H9 (cell line): Measurements from ENCODE around the gene ISYNA1. TPM values are rescaled to one million over a fixed set of nuclear protein-coding genes. Genes with fewer than 3 reads are reported as not detected.

Experiments
- DNase-seq: peaks from one replicate; pipeline ENCODE4 v3.0.0-alpha.2; 2017
- H2AFZ ChIP-seq: one replicate; pipeline ENCODE4 v1.6.1; 2013; ENCODE audit warnings: mild to moderate bottlenecking, low read length, control low read depth, moderate library complexity
- H2AK5ac ChIP-seq: 2 replicates; pipeline ENCODE4 v1.6.1; 2013; ENCODE audit warnings: low read length, control low read depth, mixed read lengths; ENCODE audit not compliant: insufficient read length
- H2BK120ac ChIP-seq: one replicate; pipeline ENCODE4 v1.6.1; 2013; ENCODE audit warnings: low read depth, mild to moderate bottlenecking, low read length, control low read depth, inconsistent platforms; ENCODE audit not compliant: poor library complexity, severe bottlenecking
- H2BK12ac ChIP-seq: 2 replicates; pipeline ENCODE4 v1.6.1; 2013; ENCODE audit warnings: low read length, control low read depth, mixed read lengths, low read depth; ENCODE audit not compliant: insufficient read length
- H2BK15ac ChIP-seq: 2 replicates; pipeline ENCODE4 v1.6.1; 2013; ENCODE audit warnings: low read depth, low read length, control low read depth
- H2BK20ac ChIP-seq: one replicate; pipeline ENCODE4 v1.6.1; 2013; ENCODE audit warnings: low read depth, mild to moderate bottlenecking, low read length, control low read depth, inconsistent platforms; ENCODE audit not compliant: poor library complexity, severe bottlenecking
- H2BK5ac ChIP-seq: 2 replicates; pipeline ENCODE4 v1.6.1; 2013; ENCODE audit warnings: low read length, control low read depth, mixed read lengths; ENCODE audit not compliant: insufficient read length
- H3K14ac ChIP-seq: 2 replicates; pipeline ENCODE4 v1.6.1; 2013; ENCODE audit warnings: low read length, control low read depth; ENCODE audit not compliant: insufficient read depth
- H3K18ac ChIP-seq: 2 replicates; pipeline ENCODE4 v1.6.1; 2013; ENCODE audit warnings: low read depth, mild to moderate bottlenecking, mixed read lengths, low read length, control low read depth; ENCODE audit not compliant: insufficient read length
- H3K23ac ChIP-seq: 2 replicates; pipeline ENCODE4 v1.6.1; 2013; ENCODE audit warnings: low read length, control low read depth, mixed read lengths, low read depth; ENCODE audit not compliant: insufficient read length
- H3K23me2 ChIP-seq: 2 replicates; pipeline ENCODE4 v1.6.1; 2013; ENCODE audit warnings: low read depth, mild to moderate bottlenecking, mixed read lengths, low read length, control low read depth; ENCODE audit not compliant: insufficient read length, poor library complexity, severe bottlenecking
- H3K27ac ChIP-seq: 2 replicates; pipeline ENCODE4 v1.5.1; 2013; ENCODE audit warnings: low read length, control low read depth, mixed read lengths, low read depth; ENCODE audit not compliant: insufficient read length
- H3K27me3 ChIP-seq: 2 replicates; pipeline ENCODE4 v1.6.1; 2013; ENCODE audit warnings: low read length, control low read depth, inconsistent platforms; ENCODE audit not compliant: insufficient read depth
- H3K4ac ChIP-seq: 2 replicates; pipeline ENCODE4 v1.6.1; 2013; ENCODE audit warnings: low read depth, mild to moderate bottlenecking, control low read depth, inconsistent platforms, low read length, moderate library complexity
- H3K4me1 ChIP-seq: 2 replicates; pipeline ENCODE4 v1.6.1; 2013; ENCODE audit warnings: low read length, control low read depth, inconsistent platforms; ENCODE audit not compliant: insufficient read depth
- H3K4me2 ChIP-seq: 2 replicates; pipeline ENCODE4 v1.6.1; 2013; ENCODE audit warnings: low read length, control low read depth, mixed read lengths; ENCODE audit not compliant: insufficient read length, insufficient read depth
- H3K56ac ChIP-seq: 2 replicates; pipeline ENCODE4 v1.6.1; 2013; ENCODE audit warnings: low read depth, mild to moderate bottlenecking, mixed read lengths, low read length, control low read depth; ENCODE audit not compliant: insufficient read length
- H3K79me1 ChIP-seq: 2 replicates; pipeline ENCODE4 v1.6.1; 2013; ENCODE audit warnings: low read depth, mild to moderate bottlenecking, moderate library complexity, low read length, control low read depth, inconsistent platforms; ENCODE audit not compliant: insufficient read depth, poor library complexity, severe bottlenecking
- H3K79me2 ChIP-seq: 2 replicates; pipeline ENCODE4 v1.6.1; 2013; ENCODE audit warnings: low read length, control low read depth, inconsistent platforms; ENCODE audit not compliant: insufficient read depth
- H3K9ac ChIP-seq: 2 replicates; pipeline ENCODE4 v1.6.1; 2013; ENCODE audit warnings: low read length, control low read depth, mixed read lengths; ENCODE audit not compliant: insufficient read length; ENCODE audit errors: extremely low read depth
- H3K9me3 ChIP-seq: one replicate; pipeline ENCODE4 v1.6.1; 2013; ENCODE audit warnings: low read depth, low read length, inconsistent platforms; ENCODE audit not compliant: control insufficient read depth
- H3T11ph ChIP-seq: one replicate; pipeline ENCODE4 v1.6.1; 2013; ENCODE audit warnings: mild to moderate bottlenecking, low read length, control low read depth, inconsistent platforms
- H4K20me1 ChIP-seq: one replicate; pipeline ENCODE4 v1.6.1; 2013; ENCODE audit not compliant: control insufficient read depth, insufficient read length, insufficient read depth
- H4K5ac ChIP-seq: 2 replicates; pipeline ENCODE4 v1.6.1; 2013; ENCODE audit warnings: low read depth, mild to moderate bottlenecking, mixed read lengths, low read length, control low read depth; ENCODE audit not compliant: insufficient read length
- H4K8ac ChIP-seq: replicated peaks from 2 replicates; pipeline ENCODE4 v1.6.1; 2013; ENCODE audit warnings: low read length, control low read depth, mixed read lengths, low read depth; ENCODE audit not compliant: insufficient read length
- H4K91ac ChIP-seq: 2 replicates; pipeline ENCODE4 v1.6.1; 2013; ENCODE audit warnings: low read depth, mild to moderate bottlenecking, moderate library complexity, mixed read lengths, low read length, control low read depth; ENCODE audit not compliant: insufficient read length
- H3K27ac Mint-ChIP-seq, 3 experiments: 2 replicates in 2 of 3; 3 replicates in 1 of 3; pipeline ENCODE4 v1.8.0; 2020 to 2021; ENCODE audit warnings: mixed read lengths in 3 of 3, mild to moderate bottlenecking in 1 of 3, moderate library complexity in 1 of 3
- H3K27me3 Mint-ChIP-seq: 2 replicates; pipeline ENCODE4 v1.8.0; 2021; ENCODE audit warnings: low read depth, mild to moderate bottlenecking, moderate library complexity, mixed read lengths
- H3K36me3 Mint-ChIP-seq, 3 experiments: 2 replicates in 2 of 3; 3 replicates in 1 of 3; pipeline ENCODE4 v1.8.0; 2020 to 2021; ENCODE audit warnings: low read depth in 3 of 3, mixed read lengths in 3 of 3; ENCODE audit not compliant: insufficient read depth in 1 of 3
- H3K4me1 Mint-ChIP-seq, 2 experiments: 2 replicates each; pipeline ENCODE4 v1.8.0; 2020; ENCODE audit warnings: mixed read lengths in 2 of 2
- H3K4me3 Mint-ChIP-seq, 2 experiments: 2 replicates in 1 of 2; 3 replicates in 1 of 2; pipeline ENCODE4 v1.8.0; 2020 to 2021; ENCODE audit warnings: mild to moderate bottlenecking in 2 of 2, mixed read lengths in 2 of 2, moderate library complexity in 1 of 2
- H3K9me3 Mint-ChIP-seq, 2 experiments: 2 replicates in 1 of 2; 3 replicates in 1 of 2; pipeline ENCODE4 v1.8.0; 2020; ENCODE audit warnings: mild to moderate bottlenecking in 2 of 2, mixed read lengths in 2 of 2, moderate library complexity in 1 of 2
- WGBS: extraction: QIAGEN DNeasy Blood & Tissue Kit; methylation state at CpG from one replicate; pipeline ENCODE4 v1.1.7; 2013; ENCODE audit warnings: missing lambda C conversion rate, low lambda C conversion rate, mixed read lengths; ENCODE audit not compliant: insufficient read length; ENCODE audit errors: extremely low coverage; 5-methylcytosine and 5-hydroxymethylcytosine counted together
- total RNA-seq: library from RNA; stranded (reverse); gene quantifications from 2 replicates; pipeline ENCODE4 v1.2.1, GENCODE V29; 2021
- TF ChIP-seq, protein P1 (sequence below): fragments of 200-600 bp; sonication (generic); conservative IDR thresholded peaks from 3 replicates; pipeline ENCODE4 v1.8.0; 2021; ENCODE audit warnings: antibody characterized with exemption, mild to moderate bottlenecking

ISYNA1 gene
- total RNA-seq, 1 experiment from 2014 or later = 241 TPM

DNA sequence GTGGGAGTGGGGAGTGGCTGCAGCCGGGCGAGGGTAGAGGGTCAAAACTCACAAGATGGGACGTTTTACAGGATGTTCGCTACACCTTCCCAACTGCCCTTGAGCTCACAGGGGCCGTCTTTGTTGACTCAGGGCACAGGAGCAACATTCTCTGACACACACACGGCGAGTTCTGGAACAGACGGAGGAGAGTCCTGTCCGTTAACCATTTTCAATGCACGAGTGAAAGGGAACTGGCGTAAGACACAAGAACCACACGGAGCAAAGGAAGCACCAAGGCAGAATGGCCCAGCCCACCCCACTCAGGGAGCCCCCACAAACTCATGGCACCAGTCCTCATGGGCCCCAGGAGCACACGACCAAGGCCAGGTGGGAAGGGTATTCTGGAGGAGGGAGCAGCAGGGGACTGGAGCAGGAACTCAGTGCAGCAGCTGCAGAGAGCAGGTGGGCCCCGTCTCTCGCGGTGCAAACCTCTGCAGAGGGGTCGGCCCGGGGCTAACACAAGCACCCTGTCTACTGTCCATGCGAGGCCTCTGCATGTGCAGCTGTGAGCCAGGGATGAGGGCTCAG is 37.9 kb upstream of the ISYNA1 start:
- Mint-ChIP-seq H3K27me3 (no peaks in the 10 kb centered on the region), H3K36me3 (peaks cover 0 to 2% (median 0%) of the 10 kb centered on the region in 3 experiments; a peak in 1 of 7 replicates), H3K4me3 (no peak overlapping the region), H3K27ac (peak overlapping the region; percentile 32 to 85 (median 38); a peak in 4 of 7 replicates), H3K9me3 (no peaks in the 10 kb centered on the region), H3K4me1 (peaks cover 22 to 25% of the 10 kb centered on the region in 2 experiments)
- no CpG with 5 or more reads among the region's 19 CpGs for WGBS
- DNase-seq = no peak
- TF ChIP-seq, protein P1, sequence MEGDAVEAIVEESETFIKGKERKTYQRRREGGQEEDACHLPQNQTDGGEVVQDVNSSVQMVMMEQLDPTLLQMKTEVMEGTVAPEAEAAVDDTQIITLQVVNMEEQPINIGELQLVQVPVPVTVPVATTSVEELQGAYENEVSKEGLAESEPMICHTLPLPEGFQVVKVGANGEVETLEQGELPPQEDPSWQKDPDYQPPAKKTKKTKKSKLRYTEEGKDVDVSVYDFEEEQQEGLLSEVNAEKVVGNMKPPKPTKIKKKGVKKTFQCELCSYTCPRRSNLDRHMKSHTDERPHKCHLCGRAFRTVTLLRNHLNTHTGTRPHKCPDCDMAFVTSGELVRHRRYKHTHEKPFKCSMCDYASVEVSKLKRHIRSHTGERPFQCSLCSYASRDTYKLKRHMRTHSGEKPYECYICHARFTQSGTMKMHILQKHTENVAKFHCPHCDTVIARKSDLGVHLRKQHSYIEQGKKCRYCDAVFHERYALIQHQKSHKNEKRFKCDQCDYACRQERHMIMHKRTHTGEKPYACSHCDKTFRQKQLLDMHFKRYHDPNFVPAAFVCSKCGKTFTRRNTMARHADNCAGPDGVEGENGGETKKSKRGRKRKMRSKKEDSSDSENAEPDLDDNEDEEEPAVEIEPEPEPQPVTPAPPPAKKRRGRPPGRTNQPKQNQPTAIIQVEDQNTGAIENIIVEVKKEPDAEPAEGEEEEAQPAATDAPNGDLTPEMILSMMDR = no peak
- no peak overlapping the region; the same call in 1 of the 2 replicates for H3K14ac ChIP-seq
- no peak overlapping the region for H2BK15ac ChIP-seq
- no peak overlapping the region for H3K4ac ChIP-seq
- H2AK5ac ChIP-seq = no peak overlapping the region
- H4K8ac ChIP-seq = no peak overlapping the region
- no peak overlapping the region for H3K23ac ChIP-seq
- no peak overlapping the region for H3T11ph ChIP-seq
- no peak overlapping the region for H4K5ac ChIP-seq
- no peak overlapping the region for H2BK20ac ChIP-seq
- no peak overlapping the region for H2AFZ ChIP-seq
- H3K23me2 ChIP-seq = no peaks in the 10 kb centered on the region
- H3K79me1 ChIP-seq = peaks cover 2% of the 10 kb centered on the region
- no peak overlapping the region for H4K91ac ChIP-seq
- H2BK12ac ChIP-seq = no peak overlapping the region
- H3K27ac ChIP-seq = no peak overlapping the region
- H3K4me2 ChIP-seq = no peak overlapping the region
- no peaks in the 10 kb centered on the region for H4K20me1 ChIP-seq
- no peaks in the 10 kb centered on the region for H3K9me3 ChIP-seq
- H3K4me1 ChIP-seq = no peaks in the 10 kb centered on the region; the same call in 1 of the 2 replicates
- no peaks in the 10 kb centered on the region for H3K27me3 ChIP-seq
- no peaks in the 10 kb centered on the region; the same call in 1 of the 2 replicates for H3K79me2 ChIP-seq
- H2BK5ac ChIP-seq = no peak overlapping the region
- H3K56ac ChIP-seq = no peak overlapping the region
- H3K18ac ChIP-seq = no peak overlapping the region
- no peak overlapping the region for H3K9ac ChIP-seq
- H2BK120ac ChIP-seq = no peak overlapping the region
